HCT116 (cell line): ENCODE data around the gene SHC4. TPM values are rescaled to one million over a fixed set of nuclear protein-coding genes. Genes with fewer than 3 reads are reported as not detected.

Experiments used
- ATAC-seq: fragments of 200-7000 bp; cut with Tn5 transposase; 2 replicates; pipeline ENCODE4 v1.9.1; 2020; ENCODE audit warnings: mild to moderate bottlenecking, moderate library complexity
- BruUV-seq: library from RNA; stranded (reverse); fragments of 400-500 nt; replicated peaks from 2 replicates; lab custom pipeline; 2021; lab: Mats Ljungman, UMichigan
- CTCF ChIA-PET: fragments of 300-600 bp; sonication (Branson Sonifier 250); formaldehyde crosslinking; loops from one replicate; lab custom pipeline; 2021; ENCODE audit warnings: antibody characterized with exemption; lab: Charles Lee
- POLR2A ChIA-PET: fragments of 300-600, 350-600 bp; sonication (Branson Sonifier 250); formaldehyde crosslinking; loops from one replicate; lab custom pipeline; 2021; ENCODE audit warnings: antibody characterized with exemption; lab: Charles Lee
- RAD21 ChIA-PET, 2 experiments: fragments of 300-600 bp; sonication (Branson Sonifier 250); formaldehyde crosslinking; loops; one replicate each; lab custom pipeline; 2023; ENCODE audit warnings: low total read pairs in 2 of 2; ENCODE audit not compliant: uncharacterized antibody in 2 of 2, unreplicated experiment in 2 of 2, low non-redundant PET in 1 of 2; lab: Charles Lee
- DNase-seq: peaks from one replicate; pipeline ENCODE4 v3.0.0-alpha.2; 2010; ENCODE audit warnings: low read depth, low spot score
- H2AFZ ChIP-seq: fragments of 200-600 bp; shearing (Covaris generic), sonication (generic); 2 replicates; pipeline ENCODE4 v1.6.1; 2017; ENCODE audit warnings: low read depth, mixed run types, mixed read lengths, antibody characterized with exemption, low read length; ENCODE audit not compliant: poor library complexity, severe bottlenecking
- H3K27ac ChIP-seq: 2 replicates; pipeline ENCODE4 v1.5.1; 2012; ENCODE audit warnings: low read depth, low read length
- H3K27me3 ChIP-seq: fragments of 200-600 bp; sonication (generic); 2 replicates; pipeline ENCODE4 v1.6.1; 2016; ENCODE audit warnings: mixed run types, low read length, mixed read lengths; ENCODE audit not compliant: insufficient read depth
- H3K36me3 ChIP-seq, 2 experiments: fragments of 200-500 bp in 1 of 2; fragments of 200-600 bp in 1 of 2; sonication (Bioruptor generic) in 1 of 2; sonication (generic) in 1 of 2; 2 replicates each; pipeline versions ENCODE4 v1.5.1 to v1.6.1; 2014 to 2016; ENCODE audit warnings: low read length in 2 of 2, inconsistent platforms in 1 of 2, mixed read lengths in 1 of 2, mixed run types in 1 of 2; ENCODE audit not compliant: insufficient read depth in 2 of 2, control insufficient read depth in 1 of 2
- H3K4me1 ChIP-seq, 2 experiments: fragments of 200-600 bp in 1 of 2; sonication (generic) in 1 of 2; 2 replicates each; pipeline versions ENCODE4 v1.5.1 to v1.6.1; 2012 to 2017; ENCODE audit warnings: low read length in 2 of 2, inconsistent platforms in 1 of 2, mild to moderate bottlenecking in 1 of 2, mixed read lengths in 1 of 2, mixed run types in 1 of 2, moderate library complexity in 1 of 2; ENCODE audit not compliant: insufficient read depth in 2 of 2, control insufficient read depth in 1 of 2
- H3K4me2 ChIP-seq: fragments of 200-600 bp; sonication (generic); 2 replicates; pipeline ENCODE4 v1.6.1; 2017; ENCODE audit warnings: mixed run types, low read length, mixed read lengths
- H3K4me3 ChIP-seq, 2 experiments: fragments of 200-600 bp in 1 of 2; sonication (generic) in 1 of 2; replicated peaks in 1 of 2; 2 replicates each; pipeline ENCODE4 v1.5.1; 2011 to 2016; ENCODE audit warnings: low read length in 2 of 2, control low read depth in 1 of 2, low read depth in 1 of 2, mild to moderate bottlenecking in 1 of 2, mixed read lengths in 1 of 2, mixed run types in 1 of 2
- H3K79me2 ChIP-seq: fragments of 200-600 bp; sonication (generic); 2 replicates; pipeline ENCODE4 v1.6.1; 2017; ENCODE audit warnings: mild to moderate bottlenecking, mixed run types, low read length, moderate library complexity, mixed read lengths; ENCODE audit not compliant: insufficient read depth
- H3K9ac ChIP-seq: fragments of 200-600 bp; sonication (generic); 2 replicates; pipeline ENCODE4 v1.6.1; 2016; ENCODE audit warnings: low read length, mixed read lengths
- H3K9me2 ChIP-seq: fragments of 200-600 bp; sonication (generic), shearing (Covaris generic); 2 replicates; pipeline ENCODE4 v1.6.1; 2017; ENCODE audit warnings: mixed run types, mild to moderate bottlenecking, moderate library complexity; ENCODE audit not compliant: insufficient read depth
- H3K9me3 ChIP-seq, 2 experiments: fragments of 200-500 bp in 1 of 2; fragments of 200-600 bp in 1 of 2; sonication (Bioruptor generic) in 1 of 2; sonication (generic) in 1 of 2; 2 replicates each; pipeline ENCODE4 v1.6.1; 2014 to 2017; ENCODE audit warnings: low read length in 2 of 2, mixed read lengths in 2 of 2, inconsistent platforms in 1 of 2, low read depth in 1 of 2, mild to moderate bottlenecking in 1 of 2, mixed run types in 1 of 2, moderate library complexity in 1 of 2; ENCODE audit not compliant: control insufficient read depth in 1 of 2, insufficient read depth in 1 of 2
- H4K20me1 ChIP-seq: fragments of 200-600 bp; sonication (generic), shearing (Covaris generic); 2 replicates; pipeline ENCODE4 v1.6.1; 2017; ENCODE audit warnings: mixed run types, mild to moderate bottlenecking, moderate library complexity; ENCODE audit not compliant: insufficient read depth
- ATF3 ChIP-seq: IDR thresholded peaks from 2 replicates; pipeline ENCODE4 v1.6.1; 2012
- CBX3 ChIP-seq: IDR thresholded peaks from 2 replicates; pipeline ENCODE4 v1.6.1; 2012; ENCODE audit warnings: low read depth
- CEBPB ChIP-seq: IDR thresholded peaks from 2 replicates; pipeline ENCODE4 v1.6.1; 2012; ENCODE audit warnings: low read depth
- EGR1 ChIP-seq: IDR thresholded peaks from 2 replicates; pipeline ENCODE4 v1.6.1; 2012; ENCODE audit warnings: low read depth
- EZH2 ChIP-seq: fragments of 200-600 bp; sonication (generic); IDR thresholded peaks from 2 replicates; pipeline ENCODE4 v1.6.1; 2017; ENCODE audit warnings: antibody characterized with exemption, mixed run types
- EZH2phosphoT487 ChIP-seq: fragments of 200-600 bp; IDR thresholded peaks from 2 replicates; pipeline ENCODE4 v1.6.1; 2018; ENCODE audit warnings: antibody characterized with exemption, borderline replicate concordance
- FOSL1 ChIP-seq: IDR thresholded peaks from 2 replicates; pipeline ENCODE4 v1.6.1; 2012; ENCODE audit warnings: low read depth
- POLR2A ChIP-seq: IDR thresholded peaks from 2 replicates; pipeline ENCODE4 v1.7.0; 2011; ENCODE audit warnings: borderline replicate concordance; ENCODE audit not compliant: insufficient read depth, insufficient read length; ENCODE audit errors: extremely low read depth
- POLR2AphosphoS5 ChIP-seq: IDR thresholded peaks from 2 replicates; pipeline ENCODE4 v1.6.1; 2011; ENCODE audit warnings: mild to moderate bottlenecking, low read depth, low read length, moderate library complexity
- REST ChIP-seq: IDR thresholded peaks from 2 replicates; pipeline ENCODE4 v1.6.1; 2012; ENCODE audit warnings: low read depth
- SIN3A ChIP-seq: IDR thresholded peaks from 2 replicates; pipeline ENCODE4 v1.6.1; 2012; ENCODE audit warnings: low read depth
- SP1 ChIP-seq: IDR thresholded peaks from 2 replicates; pipeline ENCODE4 v1.6.1; 2012; ENCODE audit warnings: low read depth
- SRF ChIP-seq: IDR thresholded peaks from 2 replicates; pipeline ENCODE4 v1.6.1; 2012; ENCODE audit warnings: low read depth
- TCF7L2 ChIP-seq: IDR thresholded peaks from 2 replicates; pipeline ENCODE4 v1.7.0; 2011; ENCODE audit warnings: borderline replicate concordance, inconsistent platforms; ENCODE audit not compliant: insufficient read depth, insufficient read length; ENCODE audit errors: extremely low read depth
- ZNF274 ChIP-seq: fragments of 200-500 bp; sonication (Bioruptor generic); IDR thresholded peaks from 2 replicates; pipeline ENCODE4 v1.6.1; 2014; ENCODE audit warnings: mild to moderate bottlenecking, low read depth, low read length, inconsistent platforms
- intact Hi-C: fragments of 100-400 bp; cut with micrococcal nuclease; formaldehyde crosslinking; loops from 2 replicates; pipeline ENCODE4 v1.10.0; 2022
- total RNA-seq: library from RNA; stranded (reverse); gene quantifications from one replicate; pipeline ENCODE4 v1.2.1, GENCODE V29; 2021; ENCODE audit not compliant: unreplicated experiment
- TF ChIP-seq, protein P1 (sequence below), 3 experiments: fragments of 200-600 bp in 1 of 3; sonication (generic) in 1 of 3; IDR thresholded peaks in 2 of 3; conservative IDR thresholded peaks in 1 of 3; 2 replicates each; pipeline ENCODE4 v1.5.1; 2012 to 2017; ENCODE audit warnings: low read depth in 2 of 3, low read length in 2 of 3, antibody characterized with exemption in 1 of 3, borderline replicate concordance in 1 of 3, control low read depth in 1 of 3, mild to moderate bottlenecking in 1 of 3, mixed read lengths in 1 of 3, mixed run types in 1 of 3, moderate library complexity in 1 of 3; ENCODE audit not compliant: insufficient read depth in 1 of 3

The SHC4 gene
- total RNA-seq, 1 experiment from 2014 or later = 0.44 TPM

GRCh38 chr15:48888836-48889235 is 74.9 kb downstream of the SHC4 start:
- no peak overlapping the region for H3K4me2 ChIP-seq
- intact Hi-C loops = no loop called here
- no peak overlapping the region for H2AFZ ChIP-seq
- H3K9me3 ChIP-seq = no peaks in the 10 kb centered on the region
- H3K9me2 ChIP-seq = no peaks in the 10 kb centered on the region
- POLR2A ChIA-PET = no interaction called here
- no peaks in the 10 kb centered on the region for H4K20me1 ChIP-seq
- no peak overlapping the region for H3K27ac ChIP-seq
- no peaks in the 10 kb centered on the region for H3K4me1 ChIP-seq
- no peaks in the 10 kb centered on the region for H3K27me3 ChIP-seq
- H3K9ac ChIP-seq = no peak overlapping the region
- ATAC-seq = no peak
- DNase-seq = no peak
- H3K4me3 ChIP-seq = no peak overlapping the region
- CTCF ChIA-PET = no interaction called here
- no peak for TF ChIP-seq TCF7L2
- TF ChIP-seq POLR2A = no peak
- no peak for TF ChIP-seq ZNF274
- TF ChIP-seq EZH2 = no peak
- TF ChIP-seq SIN3A = no peak
- TF ChIP-seq, all 23 proteins: peak for 0
- no TSS peak for BruUV-seq
- RAD21 ChIA-PET = no interaction called here
- no peaks in the 10 kb centered on the region for H3K36me3 ChIP-seq
- H3K79me2 ChIP-seq = no peaks in the 10 kb centered on the region

GRCh38 chr15:48888191-48888590 is 75.5 kb downstream of the SHC4 start:
- no peak overlapping the region for H3K4me3 ChIP-seq
- H3K79me2 ChIP-seq = no peaks in the 10 kb centered on the region
- BruUV-seq = no TSS peak
- ChIA-PET RAD21 (no interaction called here), CTCF (no interaction called here), POLR2A (no interaction called here)
- H4K20me1 ChIP-seq = no peaks in the 10 kb centered on the region
- ATAC-seq = no peak
- H3K4me2 ChIP-seq = no peak overlapping the region
- H3K27ac ChIP-seq = no peak overlapping the region
- H3K27me3 ChIP-seq = no peaks in the 10 kb centered on the region
- no peak overlapping the region for H2AFZ ChIP-seq
- H3K9me2 ChIP-seq = no peaks in the 10 kb centered on the region
- no peak for DNase-seq
- no peaks in the 10 kb centered on the region for H3K9me3 ChIP-seq
- no peak overlapping the region for H3K9ac ChIP-seq
- no peaks in the 10 kb centered on the region for H3K4me1 ChIP-seq
- H3K36me3 ChIP-seq = no peaks in the 10 kb centered on the region
- intact Hi-C loops = no loop called here
- TF ChIP-seq TCF7L2 (no peak), SP1 (no peak), CBX3 (no peak), FOSL1 (no peak), ATF3 (no peak), EGR1 (no peak), EZH2phosphoT487 (no peak), REST (no peak), SIN3A (no peak), CEBPB (no peak), POLR2AphosphoS5 (no peak), SRF (no peak)
- TF ChIP-seq, protein P1, sequence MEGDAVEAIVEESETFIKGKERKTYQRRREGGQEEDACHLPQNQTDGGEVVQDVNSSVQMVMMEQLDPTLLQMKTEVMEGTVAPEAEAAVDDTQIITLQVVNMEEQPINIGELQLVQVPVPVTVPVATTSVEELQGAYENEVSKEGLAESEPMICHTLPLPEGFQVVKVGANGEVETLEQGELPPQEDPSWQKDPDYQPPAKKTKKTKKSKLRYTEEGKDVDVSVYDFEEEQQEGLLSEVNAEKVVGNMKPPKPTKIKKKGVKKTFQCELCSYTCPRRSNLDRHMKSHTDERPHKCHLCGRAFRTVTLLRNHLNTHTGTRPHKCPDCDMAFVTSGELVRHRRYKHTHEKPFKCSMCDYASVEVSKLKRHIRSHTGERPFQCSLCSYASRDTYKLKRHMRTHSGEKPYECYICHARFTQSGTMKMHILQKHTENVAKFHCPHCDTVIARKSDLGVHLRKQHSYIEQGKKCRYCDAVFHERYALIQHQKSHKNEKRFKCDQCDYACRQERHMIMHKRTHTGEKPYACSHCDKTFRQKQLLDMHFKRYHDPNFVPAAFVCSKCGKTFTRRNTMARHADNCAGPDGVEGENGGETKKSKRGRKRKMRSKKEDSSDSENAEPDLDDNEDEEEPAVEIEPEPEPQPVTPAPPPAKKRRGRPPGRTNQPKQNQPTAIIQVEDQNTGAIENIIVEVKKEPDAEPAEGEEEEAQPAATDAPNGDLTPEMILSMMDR (IDR thresholded peaks at IDR 0.05 in 2 of 3, conservative IDR thresholded peaks at IDR 0.05 in 1 of 3; ENCODE audit: borderline replicate concordance in 1 of 3, insufficient read depth in 1 of 3, low read depth in 2 of 3, low read length in 2 of 3) = no peak
